Calu3 (cell line): ENCODE data around the gene TENT4B. TPM values are rescaled to one million over a fixed set of nuclear protein-coding genes. Genes with fewer than 3 reads are reported as not detected.

Source experiments
- Bru-seq: library from RNA; stranded (reverse); fragments of 400-500 nt; gene quantifications from one replicate; lab custom pipeline; 2021; lab: Mats Ljungman, UMichigan
- BruChase-seq, 2 experiments: library from RNA; stranded (reverse); fragments of 400-500 nt; gene quantifications; one replicate each; lab custom pipeline; 2021; lab: Mats Ljungman, UMichigan
- BruUV-seq: library from RNA; stranded (reverse); fragments of 400-500 nt; replicated peaks from 2 replicates; lab custom pipeline; 2021; lab: Mats Ljungman, UMichigan
- CTCF ChIA-PET: fragments of 300-600 bp; sonication (Branson Sonifier 250); formaldehyde crosslinking; loops from one replicate; lab custom pipeline; 2022; ENCODE audit warnings: antibody characterized with exemption; lab: Charles Lee
- DNase-seq: peaks from one replicate; pipeline ENCODE4 v3.0.0; 2022
- H3K27ac Mint-ChIP-seq: one replicate; pipeline ENCODE4 v1.8.0; 2022; ENCODE audit warnings: mixed read lengths; ENCODE audit not compliant: unreplicated experiment
- H3K27me3 Mint-ChIP-seq: one replicate; pipeline ENCODE4 v1.8.0; 2022; ENCODE audit warnings: mixed read lengths; ENCODE audit not compliant: unreplicated experiment
- H3K36me3 Mint-ChIP-seq: one replicate; pipeline ENCODE4 v1.8.0; 2022; ENCODE audit warnings: mild to moderate bottlenecking, moderate library complexity, mixed read lengths; ENCODE audit not compliant: insufficient read depth, unreplicated experiment
- H3K4me1 Mint-ChIP-seq: one replicate; pipeline ENCODE4 v1.8.0; 2022; ENCODE audit warnings: mild to moderate bottlenecking, low read depth, mixed read lengths; ENCODE audit not compliant: unreplicated experiment
- H3K4me3 Mint-ChIP-seq: one replicate; pipeline ENCODE4 v1.8.0; 2022; ENCODE audit warnings: mild to moderate bottlenecking, low read depth, moderate library complexity, mixed read lengths; ENCODE audit not compliant: unreplicated experiment
- H3K9me3 Mint-ChIP-seq: one replicate; pipeline ENCODE4 v1.8.0; 2022; ENCODE audit warnings: low read depth, mixed read lengths; ENCODE audit not compliant: unreplicated experiment
- CTCF ChIP-seq: fragments of 200-600 bp; IDR thresholded peaks from one replicate; pipeline ENCODE4 v1.8.0; 2022; ENCODE audit warnings: antibody characterized with exemption; ENCODE audit not compliant: unreplicated experiment
- intact Hi-C: fragments of 100-400 bp; cut with micrococcal nuclease; formaldehyde crosslinking; loops from one replicate; pipeline ENCODE4 v1.10.0; 2022; ENCODE audit not compliant: unreplicated experiment
- long read RNA-seq: library from polyadenylated mRNA; stranded (forward); transcript quantifications from one replicate; pipeline ENCODE4 v2.0.0, GENCODE V29; 2022
- total RNA-seq: library from RNA; stranded (reverse); gene quantifications from 2 replicates; pipeline ENCODE4 v1.2.3, GENCODE V29; 2022

Gene TENT4B
- 21.7 and 24.4 TPM in 2 replicates for total RNA-seq
- percentile 82 among the genes with signal in this experiment for Bru-seq, nascent RNA
- percentile 78 among the genes with signal in this experiment for BruChase-seq, experiment 1, labeled RNA remaining after a 6-hour chase
- percentile 83 among the genes with signal in this experiment for BruChase-seq, experiment 2, labeled RNA remaining after a 2-hour chase
- long read RNA-seq, partial matches to known transcripts = 2 of 14 reads
- long read RNA-seq, other reads (novel, unspliced or antisense) = 12 of 14 reads

GRCh38 chr16:50152807-50153595 lies at the start of gene TENT4B:
TENT4B (plus strand) TSS chr16:50153306; CDS start chr16:50153622, 316 bp downstream.
- H3K4me1 Mint-ChIP-seq = peaks cover 32% of the 10 kb centered on the region
- no TSS peak for BruUV-seq

GRCh38 chr16:50103764-50104163 lies 49.3 kb upstream of the TENT4B start:
- DNase-seq = no peak
- H3K27ac Mint-ChIP-seq = no peak overlapping the region
- H3K4me1 Mint-ChIP-seq = no peaks in the 10 kb centered on the region
- no TSS peak for BruUV-seq
- H3K4me3 Mint-ChIP-seq = no peak overlapping the region
- H3K36me3 Mint-ChIP-seq = peaks cover 4% of the 10 kb centered on the region
- no peaks in the 10 kb centered on the region for H3K9me3 Mint-ChIP-seq
- no peak for TF ChIP-seq CTCF
- intact Hi-C loops = no loop called here
- CTCF ChIA-PET = no interaction called here
- no peaks in the 10 kb centered on the region for H3K27me3 Mint-ChIP-seq

More at GRCh38 chr16:50152807-50153595, at the start of gene TENT4B:
- CTCF ChIA-PET = no interaction called here
- Mint-ChIP-seq H3K27ac (peak within 1 kb of the TSS; percentile 68), H3K4me3 (peak within 1 kb of the TSS; percentile 80), H3K36me3 (peaks cover 40% of the 10 kb centered on the region), H3K27me3 (no peaks in the 10 kb centered on the region), H3K9me3 (no peaks in the 10 kb centered on the region)
- intact Hi-C loops = no loop called here
- no peak for TF ChIP-seq CTCF
- DNase-seq = peak; percentile 91

GRCh38 chr16:50114357-50115129 lies 38.6 kb upstream of the TENT4B start:
- H3K9me3 Mint-ChIP-seq = no peaks in the 10 kb centered on the region
- no peaks in the 10 kb centered on the region for H3K27me3 Mint-ChIP-seq
- no peak for DNase-seq
- H3K36me3 Mint-ChIP-seq = no peaks in the 10 kb centered on the region
- BruUV-seq = no TSS peak
- CTCF ChIA-PET = interaction anchor here (1.0 kb wide), 1 partner anchor 96 kb away, joined by 4 read pairs; no protein-coding TSS in a partner anchor
- TF ChIP-seq CTCF = no peak
- no peak overlapping the region for H3K27ac Mint-ChIP-seq
- no peak overlapping the region for H3K4me3 Mint-ChIP-seq
- intact Hi-C loops = no loop called here
- H3K4me1 Mint-ChIP-seq = no peaks in the 10 kb centered on the region

GRCh38 chr16:50120711-50121110 lies 32.4 kb upstream of the TENT4B start:
- BruUV-seq = no TSS peak

More at GRCh38 chr16:50120711-50121110, 32.4 kb upstream of the TENT4B start:
- intact Hi-C loops = no loop called here
- Mint-ChIP-seq H3K4me3 (no peak overlapping the region), H3K27me3 (peaks cover 12% of the 10 kb centered on the region), H3K9me3 (no peaks in the 10 kb centered on the region), H3K36me3 (no peaks in the 10 kb centered on the region), H3K27ac (no peak overlapping the region), H3K4me1 (no peaks in the 10 kb centered on the region)
- DNase-seq = no peak
- CTCF ChIA-PET = interaction anchor here (0.6 kb wide), 1 partner anchor 23 kb away, joined by 3 read pairs; no protein-coding TSS in a partner anchor
- TF ChIP-seq CTCF = no peak
